NB4 (cell line): ENCODE data around the gene YWHAG.

ENCODE experiments used
- CTCF ChIP-seq: IDR thresholded peaks from one replicate; pipeline ENCODE4 v1.5.1; 2012; ENCODE audit warnings: low read depth, low read length
- POLR2A ChIP-seq: IDR thresholded peaks from 2 replicates; pipeline ENCODE4 v1.6.1; 2011; ENCODE audit warnings: mild to moderate bottlenecking; ENCODE audit not compliant: insufficient read length; ENCODE audit errors: extremely low read depth

- TF ChIP-seq POLR2A (no peak), CTCF (no peak)
These were observed 2.7 kb downstream of the YWHAG start for GRCh38 chr7:76356115-76356514.
